ENCODE results near the gene FMNL2.
A peak's percentile ranks its signal among the peaks of the same experiment; 100 is the strongest.

Gene FMNL2

GRCh38 chr2:152623076-152623740 lies 288.2 kb downstream of the FMNL2 start:
- DNase-seq (ENCODE audit: insufficient read length), result no peak

GRCh38 chr2:152623775-152624174 lies 288.8 kb downstream of the FMNL2 start:
- no peak for FAIRE-seq
- no peak for DNase-seq (ENCODE audit: insufficient read length)
- TF ChIP-seq POLR2A (IDR thresholded peaks at IDR 0.05; ENCODE audit: low read depth, low read length), result no peak
- no peak for TF ChIP-seq POLR2AphosphoS5 (IDR thresholded peaks at IDR 0.05; ENCODE audit: low read depth, low read length)
- no peak for TF ChIP-seq TAF1 (IDR thresholded peaks at IDR 0.05; ENCODE audit: borderline replicate concordance, low read depth, low read length)

More at GRCh38 chr2:152623076-152623740, 288.2 kb downstream of the FMNL2 start:
- TF ChIP-seq POLR2A (IDR thresholded peaks at IDR 0.05; ENCODE audit: low read depth, low read length), result no peak
- TF ChIP-seq TAF1 (IDR thresholded peaks at IDR 0.05; ENCODE audit: borderline replicate concordance, low read depth, low read length), result no peak
- no peak for TF ChIP-seq POLR2AphosphoS5 (IDR thresholded peaks at IDR 0.05; ENCODE audit: low read depth, low read length)
- no peak for FAIRE-seq

- no peak for TF ChIP-seq POLR2AphosphoS5 (IDR thresholded peaks at IDR 0.05; ENCODE audit: low read depth, low read length)
- TF ChIP-seq POLR2A (IDR thresholded peaks at IDR 0.05; ENCODE audit: low read depth, low read length), result no peak
- no peak for TF ChIP-seq TAF1 (IDR thresholded peaks at IDR 0.05; ENCODE audit: borderline replicate concordance, low read depth, low read length)
- DNase-seq (ENCODE audit: insufficient read length), result no peak
- no peak for FAIRE-seq
Measured at GRCh38 chr2:152624805-152625204, 289.8 kb downstream of the FMNL2 start.

- no peak for DNase-seq (ENCODE audit: insufficient read length)
- FAIRE-seq, result no peak
- no peak for TF ChIP-seq POLR2AphosphoS5 (IDR thresholded peaks at IDR 0.05; ENCODE audit: low read depth, low read length)
- no peak for TF ChIP-seq TAF1 (IDR thresholded peaks at IDR 0.05; ENCODE audit: borderline replicate concordance, low read depth, low read length)
- no peak for TF ChIP-seq POLR2A (IDR thresholded peaks at IDR 0.05; ENCODE audit: low read depth, low read length)
Measured at GRCh38 chr2:152626911-152627339, 292.0 kb downstream of the FMNL2 start.

GRCh38 chr2:152627351-152627957 lies 292.5 kb downstream of the FMNL2 start:
- TF ChIP-seq TAF1 (IDR thresholded peaks at IDR 0.05; ENCODE audit: borderline replicate concordance, low read depth, low read length), result no peak
- no peak for TF ChIP-seq POLR2A (IDR thresholded peaks at IDR 0.05; ENCODE audit: low read depth, low read length)
- no peak for TF ChIP-seq POLR2AphosphoS5 (IDR thresholded peaks at IDR 0.05; ENCODE audit: low read depth, low read length)
- FAIRE-seq, result no peak
- no peak for DNase-seq (ENCODE audit: insufficient read length)

GRCh38 chr2:152629202-152629601 lies 294.2 kb downstream of the FMNL2 start:
- TF ChIP-seq TAF1 (IDR thresholded peaks at IDR 0.05; ENCODE audit: borderline replicate concordance, low read depth, low read length) (no peak), POLR2A (IDR thresholded peaks at IDR 0.05; ENCODE audit: low read depth, low read length) (no peak), POLR2AphosphoS5 (IDR thresholded peaks at IDR 0.05; ENCODE audit: low read depth, low read length) (no peak)
- FAIRE-seq, result no peak
- DNase-seq (ENCODE audit: insufficient read length), result no peak

DNA sequence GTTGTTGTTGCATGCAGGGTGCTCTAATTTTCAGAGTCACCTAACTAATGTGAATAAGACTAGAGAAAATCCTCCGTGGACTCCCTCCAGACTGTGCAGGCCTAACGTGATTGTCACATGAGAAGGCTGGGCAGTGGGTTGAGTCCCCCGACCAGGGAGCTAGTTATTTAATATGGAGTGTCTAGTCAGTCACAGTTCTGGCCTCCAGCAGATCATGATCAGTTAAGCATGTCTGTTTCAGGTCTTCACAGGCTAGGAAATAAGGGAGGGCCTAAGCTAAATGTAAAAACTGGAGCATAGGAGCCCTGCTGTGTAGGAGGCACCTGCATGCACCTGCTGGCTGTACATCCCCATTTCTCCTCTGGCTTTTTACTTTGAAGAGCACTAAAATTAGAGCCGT lies 295.5 kb downstream of the FMNL2 start:
- FAIRE-seq (no peak), DNase-seq (ENCODE audit: insufficient read length) (no peak)
- TF ChIP-seq TAF1 (IDR thresholded peaks at IDR 0.05; ENCODE audit: borderline replicate concordance, low read depth, low read length), result no peak
- no peak for TF ChIP-seq POLR2AphosphoS5 (IDR thresholded peaks at IDR 0.05; ENCODE audit: low read depth, low read length)
- no peak for TF ChIP-seq POLR2A (IDR thresholded peaks at IDR 0.05; ENCODE audit: low read depth, low read length)

DNA sequence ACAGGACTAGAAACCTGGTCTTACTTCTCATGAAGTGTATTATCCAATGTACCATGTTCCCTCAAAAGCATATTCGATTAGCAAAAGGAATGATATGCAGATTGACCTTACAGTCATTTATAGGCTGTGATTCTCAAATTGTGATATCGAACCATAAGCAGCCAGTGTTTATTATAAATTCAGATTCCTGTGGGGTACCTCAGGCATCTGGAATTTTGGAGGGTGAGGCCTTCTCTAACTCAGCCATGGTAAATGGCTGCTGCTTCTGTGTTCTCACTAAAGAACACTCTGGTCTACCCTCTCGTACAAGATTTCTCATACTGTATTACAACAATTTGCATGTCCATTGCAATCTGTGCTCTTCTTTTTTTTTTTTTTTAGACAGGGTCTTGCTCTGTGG lies 297.8 kb downstream of the FMNL2 start:
- no peak for FAIRE-seq
- no peak for DNase-seq (ENCODE audit: insufficient read length)
- TF ChIP-seq POLR2AphosphoS5 (IDR thresholded peaks at IDR 0.05; ENCODE audit: low read depth, low read length) (no peak), POLR2A (IDR thresholded peaks at IDR 0.05; ENCODE audit: low read depth, low read length) (no peak), TAF1 (IDR thresholded peaks at IDR 0.05; ENCODE audit: borderline replicate concordance, low read depth, low read length) (no peak)

DNA sequence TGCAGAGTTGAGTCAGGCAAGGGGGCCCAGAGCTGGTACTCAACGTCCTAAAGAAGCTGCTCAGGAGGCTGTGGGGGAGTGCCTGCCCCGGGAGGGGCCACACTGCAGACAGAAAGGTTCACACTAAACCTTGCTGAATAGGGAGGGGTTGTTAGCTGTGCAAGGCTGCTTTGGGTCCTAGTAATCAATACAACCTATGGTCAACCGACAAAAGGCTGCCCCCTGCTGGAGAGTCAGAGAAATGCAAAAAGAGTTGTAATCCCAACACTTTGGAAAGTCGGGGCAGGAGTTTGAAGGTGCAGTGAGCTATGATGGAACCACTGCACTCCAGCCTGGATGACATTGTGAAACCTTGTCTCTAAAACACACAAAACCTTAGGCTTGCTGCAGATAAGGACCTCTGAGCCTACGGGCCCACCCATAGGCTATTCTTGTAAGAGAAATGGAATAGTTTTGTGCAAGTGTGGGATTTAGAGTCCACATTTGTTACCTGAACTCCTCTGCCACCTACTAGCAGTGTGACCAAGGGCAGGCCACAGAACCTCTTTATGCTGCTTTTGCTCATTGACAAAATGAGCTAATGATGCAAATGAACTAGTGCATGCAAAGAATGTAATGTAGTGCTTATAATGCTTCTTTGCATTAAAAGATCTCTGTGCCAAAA lies 300.8 kb downstream of the FMNL2 start:
- FAIRE-seq (peak; percentile 93), DNase-seq (ENCODE audit: insufficient read length) (peak; percentile 27)
- no peak for TF ChIP-seq POLR2A (IDR thresholded peaks at IDR 0.05; ENCODE audit: low read depth, low read length)
- no peak for TF ChIP-seq TAF1 (IDR thresholded peaks at IDR 0.05; ENCODE audit: borderline replicate concordance, low read depth, low read length)
- TF ChIP-seq POLR2AphosphoS5 (IDR thresholded peaks at IDR 0.05; ENCODE audit: low read depth, low read length), result no peak

- DNase-seq (ENCODE audit: insufficient read length) (no peak), FAIRE-seq (no peak)
- TF ChIP-seq POLR2A (IDR thresholded peaks at IDR 0.05; ENCODE audit: low read depth, low read length) (no peak), POLR2AphosphoS5 (IDR thresholded peaks at IDR 0.05; ENCODE audit: low read depth, low read length) (no peak), TAF1 (IDR thresholded peaks at IDR 0.05; ENCODE audit: borderline replicate concordance, low read depth, low read length) (no peak)
Measured at GRCh38 chr2:152637251-152637650, 302.3 kb downstream of the FMNL2 start.

DNA sequence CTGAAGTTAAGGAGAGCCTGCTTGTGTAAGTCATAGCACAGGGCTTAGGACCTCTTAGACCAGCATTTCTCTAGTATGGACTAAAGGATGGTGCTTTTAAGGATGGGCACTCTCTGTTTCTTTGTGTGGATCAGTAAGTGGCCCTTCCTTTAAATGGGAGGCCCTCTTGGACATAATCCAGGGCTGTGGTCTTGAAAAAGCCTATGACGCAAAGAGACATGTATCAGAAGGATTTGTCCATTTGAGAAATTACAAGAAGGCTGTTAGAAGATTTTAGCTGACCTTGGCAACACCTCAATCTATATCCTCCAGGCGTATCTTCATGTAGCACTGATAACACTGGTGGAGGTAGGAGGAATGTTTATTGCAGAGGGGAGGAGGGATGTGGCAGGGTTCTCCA lies 303.1 kb downstream of the FMNL2 start:
- no peak for TF ChIP-seq POLR2A (IDR thresholded peaks at IDR 0.05; ENCODE audit: low read depth, low read length)
- TF ChIP-seq TAF1 (IDR thresholded peaks at IDR 0.05; ENCODE audit: borderline replicate concordance, low read depth, low read length), result no peak
- TF ChIP-seq POLR2AphosphoS5 (IDR thresholded peaks at IDR 0.05; ENCODE audit: low read depth, low read length), result no peak
- FAIRE-seq, result no peak
- DNase-seq (ENCODE audit: insufficient read length), result no peak
